Measurements from ENCODE around the gene TBC1D5.

TBC1D5 gene

DNA sequence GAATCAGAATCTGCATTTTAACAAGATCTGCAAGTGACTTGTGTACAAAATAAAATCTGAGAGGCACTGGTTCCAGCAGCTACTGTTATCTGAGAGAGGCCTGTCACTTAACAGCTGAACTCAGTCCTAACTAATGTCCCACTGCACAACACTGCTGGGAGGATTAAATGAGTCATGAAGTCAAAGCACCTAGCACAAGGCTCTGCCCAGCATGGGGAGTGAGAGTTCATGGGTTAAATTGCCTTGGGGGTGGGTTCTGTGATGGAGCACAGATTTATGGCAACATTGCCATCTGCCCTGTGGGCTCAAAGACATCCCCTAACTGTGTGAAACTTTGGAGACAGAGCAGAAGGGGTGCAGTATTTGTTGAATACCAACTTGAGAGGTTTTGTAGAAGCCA lies 606.7 kb downstream of the TBC1D5 start:
- TF ChIP-seq, protein P1, sequence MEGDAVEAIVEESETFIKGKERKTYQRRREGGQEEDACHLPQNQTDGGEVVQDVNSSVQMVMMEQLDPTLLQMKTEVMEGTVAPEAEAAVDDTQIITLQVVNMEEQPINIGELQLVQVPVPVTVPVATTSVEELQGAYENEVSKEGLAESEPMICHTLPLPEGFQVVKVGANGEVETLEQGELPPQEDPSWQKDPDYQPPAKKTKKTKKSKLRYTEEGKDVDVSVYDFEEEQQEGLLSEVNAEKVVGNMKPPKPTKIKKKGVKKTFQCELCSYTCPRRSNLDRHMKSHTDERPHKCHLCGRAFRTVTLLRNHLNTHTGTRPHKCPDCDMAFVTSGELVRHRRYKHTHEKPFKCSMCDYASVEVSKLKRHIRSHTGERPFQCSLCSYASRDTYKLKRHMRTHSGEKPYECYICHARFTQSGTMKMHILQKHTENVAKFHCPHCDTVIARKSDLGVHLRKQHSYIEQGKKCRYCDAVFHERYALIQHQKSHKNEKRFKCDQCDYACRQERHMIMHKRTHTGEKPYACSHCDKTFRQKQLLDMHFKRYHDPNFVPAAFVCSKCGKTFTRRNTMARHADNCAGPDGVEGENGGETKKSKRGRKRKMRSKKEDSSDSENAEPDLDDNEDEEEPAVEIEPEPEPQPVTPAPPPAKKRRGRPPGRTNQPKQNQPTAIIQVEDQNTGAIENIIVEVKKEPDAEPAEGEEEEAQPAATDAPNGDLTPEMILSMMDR (IDR thresholded peaks at IDR 0.05) = no peak

DNA sequence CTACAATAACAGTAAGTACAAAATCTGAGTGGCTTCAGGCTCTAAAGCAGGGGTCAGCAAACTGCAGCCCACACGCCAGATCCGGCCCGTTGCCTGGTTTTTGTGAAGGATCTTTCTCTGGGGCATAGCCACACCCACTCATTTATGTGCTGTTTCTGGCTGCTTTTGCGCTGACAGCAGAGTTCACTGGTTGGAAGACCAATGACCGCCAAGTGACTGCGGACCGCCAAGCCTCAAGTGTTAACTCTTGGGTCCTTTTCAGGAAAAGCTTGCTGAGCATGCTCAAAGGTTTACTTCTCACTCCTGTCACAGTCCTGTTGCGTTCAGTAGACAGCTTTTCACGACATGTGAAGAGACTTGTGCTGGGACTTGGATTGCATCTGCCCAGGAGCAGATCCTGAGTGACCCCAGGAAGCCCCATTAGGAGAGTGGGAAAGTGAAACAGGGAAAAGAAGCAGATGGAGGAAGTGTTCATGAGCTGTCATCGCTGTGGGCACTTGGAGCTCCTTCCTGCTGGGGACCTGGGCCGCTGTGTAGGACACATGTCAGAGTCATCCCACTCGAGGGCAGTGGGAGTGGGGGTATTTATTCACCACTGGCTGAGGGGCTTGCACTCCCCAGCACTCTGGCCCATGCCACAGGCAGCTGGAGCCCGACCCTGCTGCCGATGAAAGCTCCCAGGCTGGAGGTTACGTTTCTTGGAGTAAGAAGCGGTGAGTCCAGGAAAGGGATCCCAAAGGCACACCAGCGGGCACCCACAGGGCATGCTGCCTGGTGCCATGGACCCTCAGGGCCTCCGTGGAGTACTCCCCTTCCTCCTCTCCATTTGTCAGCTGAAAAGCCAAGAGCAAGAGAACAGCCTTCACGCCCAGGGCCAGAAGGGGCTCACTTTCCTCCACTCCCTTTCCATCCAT lies 608.5 kb downstream of the TBC1D5 start:
- TF ChIP-seq, protein P1 (IDR thresholded peaks at IDR 0.05) = no peak

- TF ChIP-seq, protein P1 (IDR thresholded peaks at IDR 0.05) = no peak
Measured at GRCh38 chr3:17132286-17133115, 609.9 kb downstream of the TBC1D5 start.

- TF ChIP-seq, protein P1 (IDR thresholded peaks at IDR 0.05) = no peak
Measured at GRCh38 chr3:17130956-17131355, 611.5 kb downstream of the TBC1D5 start.

GRCh38 chr3:17129556-17129955 lies 612.9 kb downstream of the TBC1D5 start:
- TF ChIP-seq, protein P1 (IDR thresholded peaks at IDR 0.05) = no peak

DNA sequence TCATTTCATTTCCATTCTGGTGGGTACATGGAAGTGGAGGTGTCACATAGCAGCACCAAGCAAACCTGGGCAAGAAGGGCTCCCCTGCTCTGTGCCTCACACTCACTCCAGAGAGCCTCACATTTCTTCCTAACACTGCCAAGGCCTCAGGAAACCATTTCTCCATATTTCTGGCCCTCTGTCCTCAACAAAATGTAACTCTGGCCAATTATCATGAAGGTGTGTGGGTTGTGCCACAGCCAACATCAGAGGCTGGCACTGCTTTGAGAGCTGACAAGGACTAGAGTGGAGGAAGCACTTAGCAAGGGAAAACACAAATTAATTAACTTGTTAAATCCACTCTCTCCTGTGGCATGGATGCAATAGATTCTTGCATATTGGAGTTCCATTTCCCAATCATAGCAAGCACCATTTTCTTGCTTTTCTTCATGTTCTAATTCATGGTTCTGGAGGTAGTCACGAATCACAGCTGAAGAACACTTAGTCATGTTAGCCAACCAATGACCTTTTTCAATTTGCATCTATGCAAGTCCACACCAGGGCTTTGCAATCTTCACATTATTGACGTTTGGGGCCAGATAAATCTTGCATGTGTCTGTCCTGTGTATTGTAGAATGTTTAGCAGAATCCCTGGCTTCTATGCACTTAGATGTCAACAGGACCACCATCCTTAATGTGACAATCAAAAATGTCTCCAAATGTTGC lies 616.5 kb downstream of the TBC1D5 start:
- TF ChIP-seq, protein P1 (IDR thresholded peaks at IDR 0.05) = no peak

GRCh38 chr3:17122758-17123157 lies 619.7 kb downstream of the TBC1D5 start:
- TF ChIP-seq, protein P1 (IDR thresholded peaks at IDR 0.05) = no peak

Measured in LNCAP (cell line).